Spleen (tissue), 13 donors: ENCODE data around the gene BEND3. TPM values are rescaled to one million over a fixed set of nuclear protein-coding genes. Genes with fewer than 3 reads are reported as not detected.
"Not testable (repeated sequence)": the region's sequence is repeated elsewhere in the genome, so short reads cannot be mapped to it uniquely, and the experiment has no call there.

ENCODE experiments used
- DNase-seq: peaks from one replicate; pipeline ENCODE4 v3.0.0-alpha.2; 2020
- H3K27ac ChIP-seq, 8 donors: fragments of 200-600 bp; sonication (generic) in 7 of 8; 1 replicate in 4 of 8; 2 replicates in 4 of 8; pipeline versions ENCODE4 v1.5.0 to v1.8.0; 2016 to 2021; ENCODE audit warnings: inconsistent platforms in 4 of 8, mild to moderate bottlenecking in 4 of 8, moderate library complexity in 1 of 8
- H3K27me3 ChIP-seq, 7 donors: fragments of 200-600 bp; sonication (generic) in 6 of 7; replicated peaks in 1 of 7; 1 replicate in 4 of 7; 2 replicates in 3 of 7; pipeline versions ENCODE4 v1.5.0 to v1.8.0; 2016 to 2021; ENCODE audit warnings: inconsistent platforms in 3 of 7, mild to moderate bottlenecking in 1 of 7
- H3K36me3 ChIP-seq, 6 donors: fragments of 200-600 bp; sonication (generic) in 5 of 6; 1 replicate in 4 of 6; 2 replicates in 2 of 6; pipeline versions ENCODE4 v1.5.0 to v1.8.0; 2016 to 2021; ENCODE audit warnings: inconsistent platforms in 2 of 6
- H3K4me1 ChIP-seq, 6 donors: fragments of 200-600 bp; sonication (generic) in 5 of 6; 1 replicate in 3 of 6; 2 replicates in 3 of 6; pipeline versions ENCODE4 v1.5.0 to v1.8.0; 2016 to 2021; ENCODE audit warnings: inconsistent platforms in 3 of 6
- H3K4me3 ChIP-seq, 8 donors: fragments of 200-600 bp; sonication (generic) in 7 of 8; 1 replicate in 4 of 8; 2 replicates in 4 of 8; pipeline versions ENCODE4 v1.5.0 to v1.8.0; 2016 to 2021; ENCODE audit warnings: inconsistent platforms in 4 of 8, mild to moderate bottlenecking in 4 of 8, moderate library complexity in 2 of 8
- H3K9me3 ChIP-seq, 8 donors: fragments of 200-600 bp; sonication (generic) in 7 of 8; 1 replicate in 4 of 8; 2 replicates in 4 of 8; pipeline versions ENCODE4 v1.5.0 to v1.8.0; 2016 to 2021; ENCODE audit warnings: inconsistent platforms in 4 of 8
- CTCF ChIP-seq, 11 experiments: fragments of 200-600 bp in 7 of 11; fragments of 450-650 bp in 4 of 11; sonication (generic) in 4 of 11; IDR thresholded peaks in 8 of 11; conservative IDR thresholded peaks in 3 of 11; 1 replicate in 7 of 11; 2 replicates in 4 of 11; pipeline versions ENCODE4 v1.4.0 to v1.8.0; 2016 to 2021; ENCODE audit warnings: antibody characterized with exemption in 11 of 11, inconsistent platforms in 4 of 11, mild to moderate bottlenecking in 1 of 11
- POLR2A ChIP-seq, 3 donors: fragments of 450-650 bp; IDR thresholded peaks; one replicate each; pipeline ENCODE4 v1.5.1; 2017; ENCODE audit warnings: antibody characterized with exemption in 3 of 3, mild to moderate bottlenecking in 1 of 3
- POLR2AphosphoS5 ChIP-seq, 3 donors: sonication (generic); formaldehyde crosslinking; IDR thresholded peaks; one replicate each; pipeline ENCODE4 v1.5.1; 2017; ENCODE audit warnings: antibody characterized with exemption in 3 of 3
- WGBS, 5 donors: extraction: QIAGEN DNeasy Blood & Tissue Kit in 3 of 5; methylation state at CpG; one replicate each; pipeline versions ENCODE4 v1.1.5 to v1.1.7; 2013 to 2018; 5-methylcytosine and 5-hydroxymethylcytosine counted together
- intact Hi-C: fragments of 100-400 bp; cut with DNase I; formaldehyde crosslinking; loops from one replicate; pipeline ENCODE4 v1.15.0; 2023; ENCODE audit warnings: low total_unique reads
- long read RNA-seq, 2 donors: transcript quantifications; one replicate each; lab custom pipeline, GENCODE V29; 2026
- polyA plus RNA-seq, 3 donors: library from polyadenylated mRNA; stranded (reverse); fragments of 200-250 nt; gene quantifications; one replicate each; pipeline ENCODE4 v1.2.1, GENCODE V29; 2013
- total RNA-seq, 7 donors: library from RNA; depleted of rRNA in 3 of 7; stranded (reverse); fragments of >200 nt in 3 of 7; fragmentation: NEBNext Ultra II Directional in 4 of 7; extraction: Animal tissue kit (Norgen Biotek cat#: 25700) in 4 of 7; gene quantifications; one replicate each; pipeline versions ENCODE4 v1.1.0 to v1.2.1, GENCODE V29; 2016 to 2021
- donor health status: healthy with polysubstance abuse.
- donor health status: DM: no; HTN: no; CAD: no; lungs with moderate emphysema.
- donor health status: DM: no; HTN: no; CAD: no.
- donor health status: Bipolar disorder and iron deficiency.
- donor health status: healthy.
- donor health status: DM: no; HTN: no; CAD: no.
- donor health status: DM: yes; HTN: yes; CAD: no.

The BEND3 gene
- total RNA-seq (1 to 10 TPM; 1.5 to 2.6 (median 2.2) TPM), polyA plus RNA-seq (under 1 TPM; 0.37 to 0.83 (median 0.64) TPM)
- long read RNA-seq, donor 1, full-length matches to known transcripts, result 1 of 1 reads
- long read RNA-seq, donor 1, partial matches to known transcripts, result 0 of 1 reads
- long read RNA-seq, donor 1, other reads (novel, unspliced or antisense), result 0 of 1 reads
- long read RNA-seq, donor 2, result 0 reads

- WGBS, 5 donors, result 0 to 1% (median 0%) methylated on average over 12 to 109 of the region's 109 CpGs
- no peaks in the 10 kb centered on the region for H3K36me3 ChIP-seq
- peaks cover 0 to 36% (median 2%) of the 10 kb centered on the region in 7 donors for H3K27me3 ChIP-seq
- intact Hi-C loops, result loop anchor here (5.0 kb wide), 1 partner anchor 88 kb away; the partner anchor contains the start of gene MTRES1
- H3K4me1 ChIP-seq, result peaks cover 6 to 32% (median 25%) of the 10 kb centered on the region in 6 donors
- peak; percentile 85 for DNase-seq
- TF ChIP-seq CTCF (IDR thresholded peaks at IDR 0.05 in 8 of 11, conservative IDR thresholded peaks at IDR 0.05 in 3 of 11) (no peak), POLR2AphosphoS5 (IDR thresholded peaks at IDR 0.05) (no peak), POLR2A (IDR thresholded peaks at IDR 0.05) (no peak)
- H3K4me3 ChIP-seq, result peak within 1 kb of the TSS; percentile 59 to 93 (median 78)
- peak within 1 kb of the TSS in 7 of 8 donors; percentile 45 to 77 (median 66) for H3K27ac ChIP-seq
- H3K9me3 ChIP-seq, result no peaks in the 10 kb centered on the region
Observed at GRCh38 chr6:107114926-107115694, at the start of gene BEND3. BEND3 (minus strand) TSS chr6:107115515; CDS start chr6:107099285, 16,230 bp downstream.

DNA sequence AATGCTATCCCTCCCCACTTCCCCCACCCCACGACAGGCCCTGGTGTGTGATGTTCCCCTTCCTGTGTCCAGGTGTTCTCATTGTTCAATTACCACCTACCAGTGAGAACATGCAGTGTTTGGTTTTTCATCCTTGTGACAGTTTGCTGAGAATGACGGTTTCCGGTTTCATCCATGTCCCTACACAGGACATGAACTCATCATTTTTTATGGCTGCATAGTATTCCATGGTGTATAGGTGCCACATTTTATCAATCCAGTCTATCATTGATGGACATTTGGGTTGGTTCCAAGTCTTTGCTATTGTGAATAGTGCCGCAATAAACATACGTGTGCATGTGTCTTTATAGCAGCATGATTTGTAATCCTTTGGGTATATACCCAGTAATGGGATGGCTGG, 49.0 kb upstream of the BEND3 start:
- intact Hi-C loops, result not testable (repeated sequence)

GRCh38 chr6:107161521-107161920, 46.2 kb upstream of the BEND3 start:
- intact Hi-C loops, result no loop called here

More for the DNA sequence above, 49.0 kb upstream of the BEND3 start:
- not testable (repeated sequence) for H3K27ac ChIP-seq, DNase-seq, H3K4me3 ChIP-seq, H3K27me3 ChIP-seq, H3K4me1 ChIP-seq, H3K9me3 ChIP-seq, H3K36me3 ChIP-seq
- WGBS, 5 donors, result 92 to 100% (median 97%) methylated on average over 3 to 5 of the region's 5 CpGs

GRCh38 chr6:107156617-107157016, 41.3 kb upstream of the BEND3 start:
- no peaks in the 10 kb centered on the region for H3K9me3 ChIP-seq
- no peak for DNase-seq
- H3K4me3 ChIP-seq, result no peak overlapping the region
- peaks cover 0 to 11% (median 0%) of the 10 kb centered on the region in 6 donors for H3K4me1 ChIP-seq
- TF ChIP-seq POLR2AphosphoS5 (IDR thresholded peaks at IDR 0.05), result no peak
- no peak for TF ChIP-seq CTCF (IDR thresholded peaks at IDR 0.05 in 8 of 11, conservative IDR thresholded peaks at IDR 0.05 in 3 of 11)
- TF ChIP-seq POLR2A (IDR thresholded peaks at IDR 0.05), result no peak
- peaks cover 0 to 6% (median 0%) of the 10 kb centered on the region in 6 donors for H3K36me3 ChIP-seq
- H3K27ac ChIP-seq, result no peak overlapping the region
- WGBS, 5 donors, result 88 to 100% (median 97%) methylated on average over 2 of the region's 2 CpGs
- intact Hi-C loops, result no loop called here
- H3K27me3 ChIP-seq, result no peaks in the 10 kb centered on the region

More at GRCh38 chr6:107161521-107161920, 46.2 kb upstream of the BEND3 start:
- Histone ChIP-seq H3K4me3 (no peak overlapping the region), H3K9me3 (no peaks in the 10 kb centered on the region), H3K27ac (no peak overlapping the region), H3K4me1 (no peaks in the 10 kb centered on the region), H3K27me3 (no peaks in the 10 kb centered on the region), H3K36me3 (no peaks in the 10 kb centered on the region)
- WGBS, 5 donors, result 95 to 99% (median 98%) methylated on average over 3 of the region's 3 CpGs
- TF ChIP-seq POLR2AphosphoS5 (IDR thresholded peaks at IDR 0.05) (no peak), CTCF (IDR thresholded peaks at IDR 0.05 in 8 of 11, conservative IDR thresholded peaks at IDR 0.05 in 3 of 11) (no peak), POLR2A (IDR thresholded peaks at IDR 0.05) (no peak)
- DNase-seq, result no peak
